ENCODE measurements around the gene CASP2. TPM values are rescaled to one million over a fixed set of nuclear protein-coding genes. Genes with fewer than 3 reads are reported as not detected.

CASP2 gene
- polyA plus RNA-seq, 2 of the 4 experiments (the other 2 are of a cell fraction): 17.7 to 26.0 TPM

DNA sequence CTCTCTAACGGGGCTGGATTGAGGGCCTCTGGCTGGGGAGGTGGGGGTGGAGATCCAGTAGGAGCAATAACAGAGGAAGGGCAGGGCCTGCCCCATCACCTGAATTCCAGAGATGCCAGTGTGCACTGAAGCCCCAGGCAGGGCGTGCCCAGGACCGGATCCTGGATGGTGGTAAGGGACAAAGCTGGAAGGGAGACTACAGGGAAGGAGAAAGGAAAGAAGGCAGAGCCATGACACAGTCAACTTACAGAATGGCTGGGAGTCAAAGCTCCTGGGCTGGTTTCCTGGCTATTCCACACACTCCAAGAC lies 2.7 kb upstream of the CASP2 start:
- no peak for FAIRE-seq

DNA sequence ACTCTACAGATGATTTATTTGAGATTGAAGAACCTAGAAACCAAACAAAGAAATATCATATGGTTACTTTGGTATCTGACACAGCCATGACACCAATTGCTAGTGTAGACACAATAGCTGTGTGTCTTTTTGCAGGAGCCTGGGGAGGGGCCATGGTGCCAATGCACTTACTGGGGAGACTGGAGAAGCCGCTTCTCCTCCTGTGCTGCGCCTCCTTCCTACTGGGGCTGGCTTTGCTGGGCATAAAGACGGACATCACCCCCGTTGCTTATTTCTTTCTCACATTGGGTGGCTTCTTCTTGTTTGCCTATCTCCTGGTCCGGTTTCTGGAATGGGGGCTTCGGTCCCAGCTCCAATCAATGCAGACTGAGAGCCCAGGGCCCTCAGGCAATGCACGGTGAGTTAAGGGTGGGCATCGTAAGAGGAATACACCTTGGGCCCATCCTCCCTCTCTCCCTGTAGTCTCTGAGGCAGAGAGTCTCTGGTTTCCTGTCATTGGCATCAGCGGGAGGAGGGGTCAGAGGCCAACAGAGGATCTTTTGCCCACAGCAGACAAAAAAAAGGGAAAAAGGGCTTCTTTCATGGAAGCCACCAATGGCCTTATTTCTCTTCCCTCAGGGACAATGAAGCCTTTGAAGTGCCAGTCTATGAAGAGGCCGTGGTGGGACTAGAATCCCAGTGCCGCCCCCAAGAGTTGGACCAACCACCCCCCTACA lies 2.2 kb upstream of the CASP2 start:
- ChIA-PET CTCF (interaction anchor here (0.8 to 2.2 kb wide), 6 partner anchors 16 to 93 kb away, joined by 3 to 8 read pairs (median 4); no protein-coding TSS in a partner anchor), POLR2A (no interaction called here)
- DNase-seq (ENCODE audit: low read depth in 1 of 2, low spot score in 1 of 2) (no peak), ATAC-seq (no peak), FAIRE-seq (no peak)
- 94% methylated on average over 11 of the region's 11 CpGs for WGBS (ENCODE audit: missing lambda C conversion rate)
- TF ChIP-seq, protein P1, sequence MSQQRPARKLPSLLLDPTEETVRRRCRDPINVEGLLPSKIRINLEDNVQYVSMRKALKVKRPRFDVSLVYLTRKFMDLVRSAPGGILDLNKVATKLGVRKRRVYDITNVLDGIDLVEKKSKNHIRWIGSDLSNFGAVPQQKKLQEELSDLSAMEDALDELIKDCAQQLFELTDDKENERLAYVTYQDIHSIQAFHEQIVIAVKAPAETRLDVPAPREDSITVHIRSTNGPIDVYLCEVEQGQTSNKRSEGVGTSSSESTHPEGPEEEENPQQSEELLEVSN (IDR thresholded peaks at IDR 0.05; ENCODE audit: borderline replicate concordance, low read depth): no peak
- TF ChIP-seq CBX8 (IDR thresholded peaks at IDR 0.05): no peak
- no peak for TF ChIP-seq CHD4 (IDR thresholded peaks at IDR 0.05; ENCODE audit: borderline replicate concordance)
- TF ChIP-seq ZSCAN20 (CRISPR knock-in tag; IDR thresholded peaks at IDR 0.05): no peak
- TF ChIP-seq, protein P2, sequence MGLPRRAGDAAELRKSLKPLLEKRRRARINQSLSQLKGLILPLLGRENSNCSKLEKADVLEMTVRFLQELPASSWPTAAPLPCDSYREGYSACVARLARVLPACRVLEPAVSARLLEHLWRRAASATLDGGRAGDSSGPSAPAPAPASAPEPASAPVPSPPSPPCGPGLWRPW (IDR thresholded peaks at IDR 0.05): no peak
- TF ChIP-seq, protein P3, sequence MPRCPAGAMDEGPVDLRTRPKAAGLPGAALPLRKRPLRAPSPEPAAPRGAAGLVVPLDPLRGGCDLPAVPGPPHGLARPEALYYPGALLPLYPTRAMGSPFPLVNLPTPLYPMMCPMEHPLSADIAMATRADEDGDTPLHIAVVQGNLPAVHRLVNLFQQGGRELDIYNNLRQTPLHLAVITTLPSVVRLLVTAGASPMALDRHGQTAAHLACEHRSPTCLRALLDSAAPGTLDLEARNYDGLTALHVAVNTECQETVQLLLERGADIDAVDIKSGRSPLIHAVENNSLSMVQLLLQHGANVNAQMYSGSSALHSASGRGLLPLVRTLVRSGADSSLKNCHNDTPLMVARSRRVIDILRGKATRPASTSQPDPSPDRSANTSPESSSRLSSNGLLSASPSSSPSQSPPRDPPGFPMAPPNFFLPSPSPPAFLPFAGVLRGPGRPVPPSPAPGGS (IDR thresholded peaks at IDR 0.05): no peak
- no peak for TF ChIP-seq CBX2 (IDR thresholded peaks at IDR 0.05; ENCODE audit: borderline replicate concordance, low read depth)
- Histone ChIP-seq H3K4me2 (peak overlapping the region; percentile 35; the same call in 2 of the 3 replicates), H3K27ac (peak overlapping the region in 1 of 2 experiments; percentile 73; a peak in 3 of 6 replicates), H3K4me3 (no peak overlapping the region), H3K4me1 (peaks cover 34% of the 10 kb centered on the region), H3K9me3 (no peaks in the 10 kb centered on the region)

More for the DNA sequence above, 2.7 kb upstream of the CASP2 start:
- ChIA-PET CTCF (interaction anchor here (1.5 kb wide), 2 partner anchors 45 to 94 kb away, joined by 5 to 8 read pairs; no protein-coding TSS in a partner anchor), POLR2A (no interaction called here)
- Histone ChIP-seq H3K27ac (peak overlapping the region; percentile 45 to 73; a peak in 5 of 6 replicates), H3K9me3 (no peaks in the 10 kb centered on the region), H3K4me3 (no peak overlapping the region), H3K4me1 (peaks cover 29% of the 10 kb centered on the region), H3K4me2 (peak overlapping the region; percentile 35)
- WGBS (ENCODE audit: missing lambda C conversion rate): 17% methylated on average over 3 of the region's 3 CpGs
- peak; percentile 8 to 58; a peak in 4 of 6 replicates for ATAC-seq
- TF ChIP-seq CBX8 (IDR thresholded peaks at IDR 0.05): no peak
- DNase-seq (ENCODE audit: low read depth in 1 of 2, low spot score in 1 of 2): peak; percentile 62 to 66

DNA sequence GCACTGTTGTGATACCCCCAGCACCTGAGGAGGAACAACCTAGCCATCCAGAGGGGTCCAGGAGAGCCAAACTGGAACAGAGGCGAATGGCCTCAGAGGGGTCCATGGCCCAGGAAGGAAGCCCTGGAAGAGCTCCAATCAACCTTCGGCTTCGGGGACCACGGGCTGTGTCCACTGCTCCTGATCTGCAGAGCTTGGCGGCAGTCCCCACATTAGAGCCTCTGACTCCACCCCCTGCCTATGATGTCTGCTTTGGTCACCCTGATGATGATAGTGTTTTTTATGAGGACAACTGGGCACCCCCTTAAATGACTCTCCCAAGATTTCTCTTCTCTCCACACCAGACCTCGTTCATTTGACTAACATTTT lies 1.6 kb upstream of the CASP2 start:
- FAIRE-seq (no peak), ATAC-seq (no peak), DNase-seq (ENCODE audit: low read depth in 1 of 2, low spot score in 1 of 2) (no peak)
- Histone ChIP-seq H3K4me2 (no peak overlapping the region), H3K4me1 (peaks cover 34% of the 10 kb centered on the region), H3K27ac (peak overlapping the region in 1 of 2 experiments; percentile 73; a peak in 1 of 6 replicates), H3K9me3 (no peaks in the 10 kb centered on the region), H3K4me3 (no peak overlapping the region)
- 95% methylated on average over 6 of the region's 6 CpGs for WGBS (ENCODE audit: missing lambda C conversion rate)
- ChIA-PET CTCF (interaction anchor here (0.7 to 2.3 kb wide), 8 partner anchors 12 to 93 kb away, joined by 3 to 8 read pairs (median 4); no protein-coding TSS in a partner anchor), POLR2A (interaction anchor here (1.4 kb wide), 1 partner anchor 94 kb away, joined by 5 read pairs; no protein-coding TSS in a partner anchor)
- TF ChIP-seq, protein P4, sequence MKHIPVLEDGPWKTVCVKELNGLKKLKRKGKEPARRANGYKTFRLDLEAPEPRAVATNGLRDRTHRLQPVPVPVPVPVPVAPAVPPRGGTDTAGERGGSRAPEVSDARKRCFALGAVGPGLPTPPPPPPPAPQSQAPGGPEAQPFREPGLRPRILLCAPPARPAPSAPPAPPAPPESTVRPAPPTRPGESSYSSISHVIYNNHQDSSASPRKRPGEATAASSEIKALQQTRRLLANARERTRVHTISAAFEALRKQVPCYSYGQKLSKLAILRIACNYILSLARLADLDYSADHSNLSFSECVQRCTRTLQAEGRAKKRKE (CRISPR knock-in tag; IDR thresholded peaks at IDR 0.05; ENCODE audit: low read depth): no peak
- TF ChIP-seq, protein P5, sequence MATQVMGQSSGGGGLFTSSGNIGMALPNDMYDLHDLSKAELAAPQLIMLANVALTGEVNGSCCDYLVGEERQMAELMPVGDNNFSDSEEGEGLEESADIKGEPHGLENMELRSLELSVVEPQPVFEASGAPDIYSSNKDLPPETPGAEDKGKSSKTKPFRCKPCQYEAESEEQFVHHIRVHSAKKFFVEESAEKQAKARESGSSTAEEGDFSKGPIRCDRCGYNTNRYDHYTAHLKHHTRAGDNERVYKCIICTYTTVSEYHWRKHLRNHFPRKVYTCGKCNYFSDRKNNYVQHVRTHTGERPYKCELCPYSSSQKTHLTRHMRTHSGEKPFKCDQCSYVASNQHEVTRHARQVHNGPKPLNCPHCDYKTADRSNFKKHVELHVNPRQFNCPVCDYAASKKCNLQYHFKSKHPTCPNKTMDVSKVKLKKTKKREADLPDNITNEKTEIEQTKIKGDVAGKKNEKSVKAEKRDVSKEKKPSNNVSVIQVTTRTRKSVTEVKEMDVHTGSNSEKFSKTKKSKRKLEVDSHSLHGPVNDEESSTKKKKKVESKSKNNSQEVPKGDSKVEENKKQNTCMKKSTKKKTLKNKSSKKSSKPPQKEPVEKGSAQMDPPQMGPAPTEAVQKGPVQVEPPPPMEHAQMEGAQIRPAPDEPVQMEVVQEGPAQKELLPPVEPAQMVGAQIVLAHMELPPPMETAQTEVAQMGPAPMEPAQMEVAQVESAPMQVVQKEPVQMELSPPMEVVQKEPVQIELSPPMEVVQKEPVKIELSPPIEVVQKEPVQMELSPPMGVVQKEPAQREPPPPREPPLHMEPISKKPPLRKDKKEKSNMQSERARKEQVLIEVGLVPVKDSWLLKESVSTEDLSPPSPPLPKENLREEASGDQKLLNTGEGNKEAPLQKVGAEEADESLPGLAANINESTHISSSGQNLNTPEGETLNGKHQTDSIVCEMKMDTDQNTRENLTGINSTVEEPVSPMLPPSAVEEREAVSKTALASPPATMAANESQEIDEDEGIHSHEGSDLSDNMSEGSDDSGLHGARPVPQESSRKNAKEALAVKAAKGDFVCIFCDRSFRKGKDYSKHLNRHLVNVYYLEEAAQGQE (IDR thresholded peaks at IDR 0.05): no peak
- no peak for TF ChIP-seq ZC3H11A (IDR thresholded peaks at IDR 0.05)
- TF ChIP-seq, protein P6, sequence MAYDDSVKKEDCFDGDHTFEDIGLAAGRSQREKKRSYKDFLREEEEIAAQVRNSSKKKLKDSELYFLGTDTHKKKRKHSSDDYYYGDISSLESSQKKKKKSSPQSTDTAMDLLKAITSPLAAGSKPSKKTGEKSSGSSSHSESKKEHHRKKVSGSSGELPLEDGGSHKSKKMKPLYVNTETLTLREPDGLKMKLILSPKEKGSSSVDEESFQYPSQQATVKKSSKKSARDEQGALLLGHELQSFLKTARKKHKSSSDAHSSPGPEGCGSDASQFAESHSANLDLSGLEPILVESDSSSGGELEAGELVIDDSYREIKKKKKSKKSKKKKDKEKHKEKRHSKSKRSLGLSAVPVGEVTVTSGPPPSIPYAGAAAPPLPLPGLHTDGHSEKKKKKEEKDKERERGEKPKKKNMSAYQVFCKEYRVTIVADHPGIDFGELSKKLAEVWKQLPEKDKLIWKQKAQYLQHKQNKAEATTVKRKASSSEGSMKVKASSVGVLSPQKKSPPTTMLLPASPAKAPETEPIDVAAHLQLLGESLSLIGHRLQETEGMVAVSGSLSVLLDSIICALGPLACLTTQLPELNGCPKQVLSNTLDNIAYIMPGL (CRISPR knock-in tag; IDR thresholded peaks at IDR 0.05; ENCODE audit: borderline replicate concordance): no peak
- no peak for TF ChIP-seq CBX8 (IDR thresholded peaks at IDR 0.05)

Measured in A549 (cell line).